Peyer's patch (tissue), 4 donors: ENCODE data around the gene MOB4.

Source experiments
- CTCF ChIP-seq, 6 experiments: fragments of 450-650 bp in 4 of 6; fragments of 200-600 bp in 2 of 6; sonication (generic) in 1 of 6; IDR thresholded peaks; one replicate each; pipeline ENCODE4 v1.5.1; 2017 to 2019; ENCODE audit warnings: antibody characterized with exemption in 6 of 6, mild to moderate bottlenecking in 3 of 6, moderate library complexity in 1 of 6
- POLR2A ChIP-seq, 2 donors: fragments of 450-650 bp; IDR thresholded peaks; one replicate each; pipeline ENCODE4 v1.5.1; 2017; ENCODE audit warnings: antibody characterized with exemption in 2 of 2, mild to moderate bottlenecking in 2 of 2, moderate library complexity in 2 of 2

- no peak for TF ChIP-seq CTCF (IDR thresholded peaks at IDR 0.05)
- TF ChIP-seq POLR2A (IDR thresholded peaks at IDR 0.05), result no peak
Measured at GRCh38 chr2:197495433-197496134, 20.3 kb upstream of the MOB4 start.
